ENCODE measurements around the gene TAP2. TPM values are rescaled to one million over a fixed set of nuclear protein-coding genes. Genes with fewer than 3 reads are reported as not detected.

The TAP2 gene
- total and polyA plus RNA-seq, 2 experiments from 2014 or later = 2.2 to 4.6 TPM

- WGBS, 2 experiments (ENCODE audit: low coverage in 1 of 2, low lambda C conversion rate in 2 of 2, missing lambda C conversion rate in 2 of 2) = 20 to 21% methylated on average over 5 of the region's 5 CpGs
- Histone ChIP-seq H2AFZ (no peak overlapping the region), H3K9ac (no peak overlapping the region), H4K20me1 (ENCODE audit: insufficient read depth) (no peaks in the 10 kb centered on the region), H3K36me3 (ENCODE audit: low read depth) (no peaks in the 10 kb centered on the region), H3K27me3 (replicated peaks; ENCODE audit: insufficient read depth) (0 out of 2 replicates have a peak, but pooled peaks cover 8% of the 10 kb centered on the region), H3K9me3 (ENCODE audit: low read depth) (no peaks in the 10 kb centered on the region), H3K4me3 (no peak overlapping the region), H3K9me2 (ENCODE audit: insufficient read depth) (no peaks in the 10 kb centered on the region), H3K27ac (no peak overlapping the region), H3K79me2 (ENCODE audit: insufficient read depth) (no peaks in the 10 kb centered on the region), H3K4me2 (ENCODE audit: unreplicated experiment) (no peak overlapping the region), H3K4me1 (ENCODE audit: insufficient read depth) (no peaks in the 10 kb centered on the region), H3F3A (ENCODE audit: insufficient read depth) (no peaks in the 10 kb centered on the region)
- TF ChIP-seq EZH2 (IDR thresholded peaks at IDR 0.05; ENCODE audit: insufficient read depth, poor library complexity, severe bottlenecking) (no peak), EZH2phosphoT487 (IDR thresholded peaks at IDR 0.05; ENCODE audit: insufficient read depth, low read depth) (no peak)
- in situ Hi-C loops (cut with MboI) = no loop called here
- peak; percentile 73 for DNase-seq
These were observed 29.8 kb upstream of the TAP2 start for GRCh38 chr6:32868257-32868788.

DNA sequence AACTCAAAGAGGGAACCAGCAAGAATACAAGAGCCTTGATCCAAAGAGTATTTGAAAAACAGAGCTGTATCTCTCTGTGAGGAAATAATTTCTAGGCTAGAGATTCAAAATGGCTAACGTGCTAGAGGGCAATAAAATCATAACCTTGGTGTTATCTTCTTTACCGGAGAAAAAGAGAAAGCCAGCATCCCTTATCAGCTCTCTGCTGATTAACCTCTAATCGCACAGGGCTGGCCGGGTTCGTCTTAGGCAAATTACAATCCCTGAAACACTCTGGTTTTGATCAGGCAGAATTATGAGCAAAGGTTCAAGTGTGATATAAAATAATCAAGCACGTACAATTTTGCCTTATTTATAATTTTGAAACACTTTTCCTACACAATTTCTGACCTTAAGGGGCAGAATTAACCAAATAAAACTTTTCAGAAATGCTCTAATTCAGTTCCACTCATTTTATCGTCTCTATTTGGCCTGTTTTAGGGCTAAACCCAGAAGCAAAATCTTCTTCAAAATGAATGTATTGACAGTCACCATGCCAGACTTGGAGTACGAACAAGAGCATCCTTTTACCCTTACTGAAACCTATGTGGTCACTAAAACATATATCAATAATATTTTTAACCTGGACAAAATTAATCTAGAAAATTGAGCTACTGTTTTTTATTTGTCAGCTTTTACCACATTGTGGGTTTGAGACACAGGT, 29.2 kb upstream of the TAP2 start:
- 49 to 54% methylated on average over 8 of the region's 8 CpGs for WGBS, 2 experiments (ENCODE audit: low coverage in 1 of 2, low lambda C conversion rate in 2 of 2, missing lambda C conversion rate in 2 of 2)
- no peak for TF ChIP-seq EZH2phosphoT487 (IDR thresholded peaks at IDR 0.05; ENCODE audit: insufficient read depth, low read depth)
- no peak for TF ChIP-seq EZH2 (IDR thresholded peaks at IDR 0.05; ENCODE audit: insufficient read depth, poor library complexity, severe bottlenecking)
- Histone ChIP-seq H3K9me2 (ENCODE audit: insufficient read depth) (no peaks in the 10 kb centered on the region), H3K4me3 (no peak overlapping the region), H2AFZ (no peak overlapping the region), H3K27ac (no peak overlapping the region), H3K4me1 (ENCODE audit: insufficient read depth) (no peaks in the 10 kb centered on the region), H3K4me2 (ENCODE audit: unreplicated experiment) (no peak overlapping the region), H3K9me3 (ENCODE audit: low read depth) (no peaks in the 10 kb centered on the region), H4K20me1 (ENCODE audit: insufficient read depth) (no peaks in the 10 kb centered on the region), H3K9ac (no peak overlapping the region), H3K36me3 (ENCODE audit: low read depth) (no peaks in the 10 kb centered on the region), H3F3A (ENCODE audit: insufficient read depth) (no peaks in the 10 kb centered on the region), H3K79me2 (ENCODE audit: insufficient read depth) (no peaks in the 10 kb centered on the region), H3K27me3 (replicated peaks; ENCODE audit: insufficient read depth) (0 out of 2 replicates have a peak, but pooled peaks cover 8% of the 10 kb centered on the region)
- DNase-seq = no peak
- in situ Hi-C loops (cut with MboI) = no loop called here

- no peak for DNase-seq
These were observed 28.5 kb upstream of the TAP2 start for GRCh38 chr6:32867022-32867477.

DNA sequence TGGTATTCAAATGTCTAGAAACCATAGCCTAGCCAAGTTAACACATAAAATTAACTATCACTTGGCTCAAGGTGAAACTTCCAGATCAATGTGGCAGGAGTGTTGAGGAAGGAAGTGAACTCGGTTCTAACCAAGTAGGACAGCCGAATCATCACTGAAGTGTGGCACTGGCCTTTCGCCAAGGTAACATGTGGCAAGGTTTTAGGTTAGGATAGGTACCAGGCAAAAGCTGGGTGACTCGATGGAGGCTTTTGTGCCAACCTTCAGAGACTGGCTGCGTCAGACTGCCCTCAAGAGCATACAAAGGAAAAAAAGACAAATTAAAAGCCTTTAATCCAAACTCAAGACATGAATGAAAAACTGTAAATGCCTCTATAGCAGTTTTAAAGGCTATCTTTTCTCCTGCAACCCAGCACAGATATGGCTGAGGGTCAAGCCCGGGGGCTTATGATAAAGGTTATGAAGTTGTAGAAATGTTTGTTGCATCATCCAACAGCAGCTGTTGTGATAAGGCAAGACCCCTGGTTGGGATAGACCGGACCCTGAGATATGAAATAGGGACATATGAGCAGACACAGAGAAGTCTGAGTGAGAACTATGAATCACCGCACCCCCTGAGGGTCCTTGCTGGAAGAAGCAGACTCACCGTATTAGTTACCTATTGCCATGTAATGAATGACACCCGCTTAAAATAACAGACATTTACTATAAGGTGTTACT, 27.3 kb upstream of the TAP2 start:
- TF ChIP-seq EZH2phosphoT487 (IDR thresholded peaks at IDR 0.05; ENCODE audit: insufficient read depth, low read depth) (no peak), EZH2 (IDR thresholded peaks at IDR 0.05; ENCODE audit: insufficient read depth, poor library complexity, severe bottlenecking) (no peak)
- H3K36me3 ChIP-seq (ENCODE audit: low read depth) = no peaks in the 10 kb centered on the region
- no peak overlapping the region for H3K4me2 ChIP-seq (ENCODE audit: unreplicated experiment)
- no peaks in the 10 kb centered on the region for H3K9me2 ChIP-seq (ENCODE audit: insufficient read depth)
- no peaks in the 10 kb centered on the region for H3K79me2 ChIP-seq (ENCODE audit: insufficient read depth)
- no peak for DNase-seq
- H3K9me3 ChIP-seq (ENCODE audit: low read depth) = no peaks in the 10 kb centered on the region
- in situ Hi-C loops (cut with MboI) = no loop called here
- no peaks in the 10 kb centered on the region for H3K4me1 ChIP-seq (ENCODE audit: insufficient read depth)
- no peak overlapping the region for H3K9ac ChIP-seq
- H2AFZ ChIP-seq = no peak overlapping the region
- H4K20me1 ChIP-seq (ENCODE audit: insufficient read depth) = no peaks in the 10 kb centered on the region
- H3K27me3 ChIP-seq (replicated peaks; ENCODE audit: insufficient read depth) = 0 out of 2 replicates have a peak, but pooled peaks cover 3% of the 10 kb centered on the region
- H3K27ac ChIP-seq = no peak overlapping the region
- no peak overlapping the region for H3K4me3 ChIP-seq
- no peaks in the 10 kb centered on the region for H3F3A ChIP-seq (ENCODE audit: insufficient read depth)
- WGBS, 2 experiments (ENCODE audit: low coverage in 1 of 2, low lambda C conversion rate in 2 of 2, missing lambda C conversion rate in 2 of 2) = 59 to 61% methylated on average over 10 of the region's 10 CpGs

More at GRCh38 chr6:32867022-32867477, 28.5 kb upstream of the TAP2 start:
- H3K4me3 ChIP-seq = no peak overlapping the region
- TF ChIP-seq EZH2phosphoT487 (IDR thresholded peaks at IDR 0.05; ENCODE audit: insufficient read depth, low read depth) (no peak), EZH2 (IDR thresholded peaks at IDR 0.05; ENCODE audit: insufficient read depth, poor library complexity, severe bottlenecking) (no peak)
- no peak overlapping the region for H3K4me2 ChIP-seq (ENCODE audit: unreplicated experiment)
- H3K9me2 ChIP-seq (ENCODE audit: insufficient read depth) = no peaks in the 10 kb centered on the region
- no peaks in the 10 kb centered on the region for H4K20me1 ChIP-seq (ENCODE audit: insufficient read depth)
- H3F3A ChIP-seq (ENCODE audit: insufficient read depth) = no peaks in the 10 kb centered on the region
- no peak overlapping the region for H3K9ac ChIP-seq
- no peak overlapping the region for H3K27ac ChIP-seq
- no peak overlapping the region for H2AFZ ChIP-seq
- no peaks in the 10 kb centered on the region for H3K36me3 ChIP-seq (ENCODE audit: low read depth)
- no peaks in the 10 kb centered on the region for H3K9me3 ChIP-seq (ENCODE audit: low read depth)
- H3K4me1 ChIP-seq (ENCODE audit: insufficient read depth) = no peaks in the 10 kb centered on the region
- 0 out of 2 replicates have a peak, but pooled peaks cover 8% of the 10 kb centered on the region for H3K27me3 ChIP-seq (replicated peaks; ENCODE audit: insufficient read depth)
- 35 to 38% methylated on average over 3 of the region's 3 CpGs for WGBS, 2 experiments (ENCODE audit: low coverage in 1 of 2, low lambda C conversion rate in 2 of 2, missing lambda C conversion rate in 2 of 2)
- no peaks in the 10 kb centered on the region for H3K79me2 ChIP-seq (ENCODE audit: insufficient read depth)
- in situ Hi-C loops (cut with MboI) = no loop called here

Data from GM23248 (cell line).